GM19193 (cell line): ENCODE measurements around the gene GLP1R.

Source experiments
- POLR2A ChIP-seq: IDR thresholded peaks from 4 replicates; pipeline ENCODE4 v1.6.1; 2011; ENCODE audit not compliant: insufficient read depth, insufficient read length; ENCODE audit errors: extremely low read depth

The GLP1R gene

GRCh38 chr6:39065561-39065960, 17.0 kb downstream of the GLP1R start:
- no peak for TF ChIP-seq POLR2A

GRCh38 chr6:39068391-39068790, 19.8 kb downstream of the GLP1R start:
- TF ChIP-seq POLR2A: no peak

GRCh38 chr6:39072830-39073229, 24.2 kb downstream of the GLP1R start:
- no peak for TF ChIP-seq POLR2A

DNA sequence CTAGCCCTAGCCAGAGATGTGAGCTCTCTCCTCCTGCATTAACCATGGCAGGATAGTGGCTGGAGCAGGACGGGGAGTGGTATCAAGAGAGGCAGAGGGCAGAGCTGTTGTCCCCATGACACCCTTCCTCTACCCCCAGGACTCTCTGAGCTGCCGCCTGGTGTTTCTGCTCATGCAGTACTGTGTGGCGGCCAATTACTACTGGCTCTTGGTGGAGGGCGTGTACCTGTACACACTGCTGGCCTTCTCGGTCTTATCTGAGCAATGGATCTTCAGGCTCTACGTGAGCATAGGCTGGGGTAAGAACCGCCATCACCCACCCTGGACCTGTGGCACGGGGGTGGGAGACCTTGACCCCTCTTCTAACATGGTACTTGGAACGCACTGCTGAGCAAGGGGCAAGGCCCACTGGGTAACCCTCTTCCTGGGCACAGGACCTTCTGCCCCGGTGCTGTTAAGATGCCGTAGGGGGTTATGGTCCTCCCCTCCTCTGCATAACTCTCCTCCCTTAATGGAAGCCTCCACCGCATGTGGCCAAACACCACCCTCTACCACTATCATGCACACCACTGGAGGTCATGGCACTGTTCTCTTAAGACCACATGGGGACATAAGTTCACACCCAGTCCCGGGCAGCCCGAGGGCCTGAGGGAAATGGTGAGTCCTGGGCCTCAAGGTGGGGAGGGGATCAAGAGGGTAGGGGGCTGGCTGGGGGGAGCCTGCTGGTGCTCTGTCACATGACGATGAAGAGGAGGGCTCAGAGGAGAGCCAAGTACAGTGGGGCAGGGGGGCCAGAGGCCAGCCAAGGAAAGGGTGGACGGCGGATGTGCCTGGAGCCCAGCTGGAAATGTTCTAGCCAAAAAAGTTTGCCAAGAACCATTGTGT, 25.1 kb downstream of the GLP1R start:
- TF ChIP-seq POLR2A: no peak

DNA sequence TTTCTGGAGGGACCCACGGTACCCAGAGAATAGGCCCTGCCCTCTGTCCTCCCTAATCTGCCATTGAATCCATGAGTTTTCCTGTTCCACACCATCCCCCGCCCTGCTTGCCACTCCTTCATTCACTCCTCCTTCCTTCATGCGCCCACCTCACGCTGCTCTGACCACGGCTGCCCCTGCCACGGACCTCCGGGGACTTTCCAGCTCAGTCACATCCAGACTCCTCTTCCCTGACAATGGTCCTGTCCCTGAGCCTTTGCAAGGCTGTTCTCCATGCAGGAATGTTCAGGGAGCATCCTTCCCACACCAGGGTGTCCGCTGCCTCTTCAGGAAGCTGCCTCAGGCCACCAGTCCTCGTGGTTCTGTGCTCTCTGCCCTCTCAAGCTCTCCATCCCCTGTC, 25.9 kb downstream of the GLP1R start:
- TF ChIP-seq POLR2A: no peak

DNA sequence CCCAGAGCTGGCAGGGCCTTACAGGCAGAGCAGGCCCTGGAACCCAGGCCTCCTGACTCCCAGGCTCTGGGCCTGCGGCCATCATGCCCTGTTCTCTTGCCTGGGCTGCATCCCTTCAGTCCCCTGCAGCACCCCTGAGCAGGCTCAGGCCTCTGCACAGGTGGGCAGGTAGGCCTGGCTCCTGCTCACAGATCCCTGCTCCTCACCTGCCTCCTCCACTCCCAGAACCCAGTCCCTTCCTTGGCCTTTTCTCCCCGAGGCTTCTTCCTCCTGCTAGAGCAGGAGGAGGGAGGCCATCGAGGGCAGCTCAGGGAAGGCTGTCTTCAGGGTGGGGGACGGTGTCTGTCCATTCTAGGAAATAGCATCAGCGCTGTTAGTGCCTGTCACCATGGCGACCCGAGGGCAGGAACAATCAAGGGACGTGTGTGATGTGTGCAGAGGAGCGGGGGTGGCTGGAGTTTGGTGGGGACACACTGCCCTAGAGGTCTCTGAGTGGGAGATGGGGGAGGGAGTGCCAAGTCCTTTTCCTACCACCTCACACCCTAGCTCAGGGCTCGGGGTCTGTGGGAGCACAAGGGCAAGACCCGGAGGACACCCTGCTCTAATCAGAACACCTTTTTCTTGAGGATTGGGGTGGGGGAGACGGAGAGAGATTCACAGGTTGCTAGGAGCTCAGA, 26.6 kb downstream of the GLP1R start:
- no peak for TF ChIP-seq POLR2A

DNA sequence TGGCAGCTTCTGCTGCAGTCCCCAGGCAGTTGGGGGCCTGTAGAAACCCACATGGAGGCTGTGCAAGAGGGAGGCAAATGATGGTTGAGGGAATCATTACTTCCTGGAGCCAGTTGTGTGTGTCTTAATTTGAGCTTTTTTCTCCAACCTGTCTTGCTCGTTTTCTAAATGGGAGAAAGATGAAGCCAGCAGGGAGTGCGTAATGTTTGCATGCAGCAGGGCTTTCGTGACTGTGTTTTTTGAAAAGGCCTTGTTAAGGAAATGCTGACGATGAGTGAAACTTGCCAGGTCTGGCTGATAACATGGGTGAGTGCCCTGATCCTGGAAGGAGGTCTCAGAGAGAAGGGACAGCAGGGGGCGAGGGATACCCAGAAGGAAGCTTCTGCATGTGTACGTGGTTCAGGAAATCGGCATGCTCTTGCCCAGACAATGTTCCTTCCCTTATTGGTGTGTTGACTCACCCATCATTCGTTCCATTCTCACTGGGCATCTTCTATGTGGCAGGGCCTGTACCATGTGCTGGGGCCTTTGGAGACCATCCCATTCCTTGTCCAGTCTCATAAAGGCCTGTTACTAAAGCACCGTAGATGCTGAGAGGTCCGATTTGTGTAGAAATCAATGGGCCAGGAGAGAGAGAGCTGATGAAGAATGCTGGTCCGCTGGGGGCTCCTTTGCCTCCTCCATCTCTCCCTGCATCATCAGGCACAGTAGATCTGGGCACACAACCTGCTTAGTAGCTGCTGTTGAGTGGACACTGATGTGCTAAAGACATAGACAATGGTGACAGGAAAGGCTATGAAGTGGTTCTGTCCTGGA, 27.4 kb downstream of the GLP1R start:
- TF ChIP-seq POLR2A: no peak

GRCh38 chr6:39076623-39077535, 28.3 kb downstream of the GLP1R start:
- no peak for TF ChIP-seq POLR2A

- TF ChIP-seq POLR2A: no peak
Measured at GRCh38 chr6:39077882-39078594, 29.5 kb downstream of the GLP1R start.

DNA sequence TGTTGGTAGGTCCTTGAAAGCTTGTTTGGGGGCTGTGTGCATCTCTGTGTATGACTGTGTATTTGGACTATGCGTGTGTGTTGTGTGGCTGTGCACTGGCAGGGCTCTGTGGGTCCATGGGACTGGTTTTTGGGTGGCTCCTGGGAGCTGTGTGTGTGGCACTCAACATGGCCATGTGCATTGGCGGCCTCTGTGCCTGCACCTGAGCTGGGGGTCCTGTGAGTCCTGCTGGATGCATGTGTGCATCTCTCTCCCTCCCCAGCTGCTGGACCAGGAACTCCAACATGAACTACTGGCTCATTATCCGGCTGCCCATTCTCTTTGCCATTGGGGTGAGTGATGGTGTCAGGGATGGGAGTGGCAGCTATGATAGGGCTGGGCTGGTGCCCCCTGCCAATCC, 30.1 kb downstream of the GLP1R start:
- no peak for TF ChIP-seq POLR2A

- no peak for TF ChIP-seq POLR2A
Measured at GRCh38 chr6:39079197-39080125, 30.9 kb downstream of the GLP1R start.

- TF ChIP-seq POLR2A: no peak
Measured at GRCh38 chr6:39080246-39080875, 31.8 kb downstream of the GLP1R start.

DNA sequence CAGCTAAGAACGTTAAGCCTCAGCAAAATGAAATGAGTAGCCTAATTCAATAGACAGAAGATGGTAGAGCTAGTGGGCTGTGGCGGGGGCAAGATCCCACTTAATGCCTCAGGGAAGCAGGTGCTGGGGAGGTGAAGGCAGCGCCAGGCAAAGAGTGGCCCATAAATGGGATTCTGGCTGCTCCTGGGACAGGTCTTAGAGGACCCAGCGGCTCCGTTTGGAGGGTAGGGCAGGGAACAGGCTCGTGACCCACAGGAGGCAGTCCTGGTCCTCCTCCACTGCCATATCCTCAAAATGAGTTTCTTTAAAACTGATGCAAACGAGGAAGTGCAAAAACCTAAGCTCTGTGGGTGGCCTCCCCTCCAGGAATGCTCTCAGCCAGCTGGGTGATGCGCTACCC, 33.7 kb downstream of the GLP1R start:
- no peak for TF ChIP-seq POLR2A

GRCh38 chr6:39083231-39083634, 34.7 kb downstream of the GLP1R start:
- TF ChIP-seq POLR2A: no peak
